HL-60 (cell line): ENCODE results near the gene DCDC2C.

ENCODE experiments used
- GABPA ChIP-seq: IDR thresholded peaks from 2 replicates; pipeline ENCODE4 v1.6.1; 2012; ENCODE audit warnings: low read depth
- POLR2AphosphoS5 ChIP-seq: IDR thresholded peaks from 2 replicates; pipeline ENCODE4 v1.6.1; 2012; ENCODE audit warnings: low read depth
- TF ChIP-seq, protein P1 (sequence below): IDR thresholded peaks from one replicate; pipeline ENCODE4 v1.5.1; 2011; ENCODE audit warnings: low read length, control low read depth, inconsistent platforms; ENCODE audit not compliant: insufficient read depth
- TF ChIP-seq, protein P2 (sequence below): IDR thresholded peaks from 2 replicates; pipeline ENCODE4 v1.6.1; 2012; ENCODE audit warnings: low read depth; ENCODE audit not compliant: insufficient replicate concordance

DNA sequence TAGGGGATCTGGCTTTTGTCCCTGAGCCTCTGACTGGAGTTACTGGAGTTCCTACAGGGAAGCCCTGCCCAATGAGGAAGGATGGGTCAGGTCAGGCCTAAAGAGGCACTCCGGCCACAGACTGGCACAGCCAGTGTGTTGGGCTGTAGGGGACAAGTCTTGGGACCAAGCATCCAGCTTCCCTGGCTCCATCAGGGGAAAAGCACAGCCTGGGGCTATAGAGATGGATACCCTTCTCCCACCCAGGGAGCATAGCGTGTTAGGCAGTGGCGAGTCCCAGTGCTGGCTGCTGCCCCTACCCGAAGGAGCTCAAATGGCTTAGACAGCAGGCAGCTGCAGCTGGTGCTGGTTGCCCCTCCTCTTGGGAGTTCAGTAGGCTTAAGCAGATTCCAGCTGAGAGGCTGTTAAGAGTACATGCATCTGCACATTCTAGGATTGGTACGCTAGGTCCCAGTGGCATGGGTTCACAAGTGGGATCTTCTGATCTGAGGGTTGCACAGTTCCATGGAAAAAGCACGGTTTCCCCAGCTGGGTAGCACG is 111.4 kb downstream of the DCDC2C start:
- TF ChIP-seq, protein P1, sequence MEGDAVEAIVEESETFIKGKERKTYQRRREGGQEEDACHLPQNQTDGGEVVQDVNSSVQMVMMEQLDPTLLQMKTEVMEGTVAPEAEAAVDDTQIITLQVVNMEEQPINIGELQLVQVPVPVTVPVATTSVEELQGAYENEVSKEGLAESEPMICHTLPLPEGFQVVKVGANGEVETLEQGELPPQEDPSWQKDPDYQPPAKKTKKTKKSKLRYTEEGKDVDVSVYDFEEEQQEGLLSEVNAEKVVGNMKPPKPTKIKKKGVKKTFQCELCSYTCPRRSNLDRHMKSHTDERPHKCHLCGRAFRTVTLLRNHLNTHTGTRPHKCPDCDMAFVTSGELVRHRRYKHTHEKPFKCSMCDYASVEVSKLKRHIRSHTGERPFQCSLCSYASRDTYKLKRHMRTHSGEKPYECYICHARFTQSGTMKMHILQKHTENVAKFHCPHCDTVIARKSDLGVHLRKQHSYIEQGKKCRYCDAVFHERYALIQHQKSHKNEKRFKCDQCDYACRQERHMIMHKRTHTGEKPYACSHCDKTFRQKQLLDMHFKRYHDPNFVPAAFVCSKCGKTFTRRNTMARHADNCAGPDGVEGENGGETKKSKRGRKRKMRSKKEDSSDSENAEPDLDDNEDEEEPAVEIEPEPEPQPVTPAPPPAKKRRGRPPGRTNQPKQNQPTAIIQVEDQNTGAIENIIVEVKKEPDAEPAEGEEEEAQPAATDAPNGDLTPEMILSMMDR, result no peak
- TF ChIP-seq POLR2AphosphoS5 (no peak), GABPA (no peak)
- TF ChIP-seq, protein P2, sequence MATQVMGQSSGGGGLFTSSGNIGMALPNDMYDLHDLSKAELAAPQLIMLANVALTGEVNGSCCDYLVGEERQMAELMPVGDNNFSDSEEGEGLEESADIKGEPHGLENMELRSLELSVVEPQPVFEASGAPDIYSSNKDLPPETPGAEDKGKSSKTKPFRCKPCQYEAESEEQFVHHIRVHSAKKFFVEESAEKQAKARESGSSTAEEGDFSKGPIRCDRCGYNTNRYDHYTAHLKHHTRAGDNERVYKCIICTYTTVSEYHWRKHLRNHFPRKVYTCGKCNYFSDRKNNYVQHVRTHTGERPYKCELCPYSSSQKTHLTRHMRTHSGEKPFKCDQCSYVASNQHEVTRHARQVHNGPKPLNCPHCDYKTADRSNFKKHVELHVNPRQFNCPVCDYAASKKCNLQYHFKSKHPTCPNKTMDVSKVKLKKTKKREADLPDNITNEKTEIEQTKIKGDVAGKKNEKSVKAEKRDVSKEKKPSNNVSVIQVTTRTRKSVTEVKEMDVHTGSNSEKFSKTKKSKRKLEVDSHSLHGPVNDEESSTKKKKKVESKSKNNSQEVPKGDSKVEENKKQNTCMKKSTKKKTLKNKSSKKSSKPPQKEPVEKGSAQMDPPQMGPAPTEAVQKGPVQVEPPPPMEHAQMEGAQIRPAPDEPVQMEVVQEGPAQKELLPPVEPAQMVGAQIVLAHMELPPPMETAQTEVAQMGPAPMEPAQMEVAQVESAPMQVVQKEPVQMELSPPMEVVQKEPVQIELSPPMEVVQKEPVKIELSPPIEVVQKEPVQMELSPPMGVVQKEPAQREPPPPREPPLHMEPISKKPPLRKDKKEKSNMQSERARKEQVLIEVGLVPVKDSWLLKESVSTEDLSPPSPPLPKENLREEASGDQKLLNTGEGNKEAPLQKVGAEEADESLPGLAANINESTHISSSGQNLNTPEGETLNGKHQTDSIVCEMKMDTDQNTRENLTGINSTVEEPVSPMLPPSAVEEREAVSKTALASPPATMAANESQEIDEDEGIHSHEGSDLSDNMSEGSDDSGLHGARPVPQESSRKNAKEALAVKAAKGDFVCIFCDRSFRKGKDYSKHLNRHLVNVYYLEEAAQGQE, result no peak
